HEK293T (cell line): Measurements from ENCODE around the gene RIPOR1.

Source experiments
- CTBP1 ChIP-seq: fragments of 450-650 bp; IDR thresholded peaks from 2 replicates; pipeline ENCODE4 v1.6.1; 2016; ENCODE audit warnings: borderline replicate concordance
- ELF4 ChIP-seq: fragments of 450-650 bp; IDR thresholded peaks from 2 replicates; pipeline ENCODE4 v1.6.1; 2017; ENCODE audit warnings: antibody characterized with exemption
- FOXA1 ChIP-seq: fragments of 450-650 bp; IDR thresholded peaks from 2 replicates; pipeline ENCODE4 v1.6.1; 2016; ENCODE audit warnings: mild to moderate bottlenecking
- FOXK2 ChIP-seq: fragments of 450-650 bp; IDR thresholded peaks from 2 replicates; pipeline ENCODE4 v1.6.1; 2016; ENCODE audit warnings: mild to moderate bottlenecking
- FOXM1 ChIP-seq: fragments of 450-650 bp; IDR thresholded peaks from 2 replicates; pipeline ENCODE4 v1.6.1; 2017; ENCODE audit warnings: mild to moderate bottlenecking, borderline replicate concordance
- HDGF ChIP-seq: fragments of 450-650 bp; IDR thresholded peaks from 2 replicates; pipeline ENCODE4 v1.6.1; 2017; ENCODE audit warnings: antibody characterized with exemption, borderline replicate concordance
- L3MBTL2 ChIP-seq: fragments of 450-650 bp; conservative IDR thresholded peaks from 2 replicates; pipeline ENCODE4 v1.6.1; 2016; ENCODE audit warnings: mild to moderate bottlenecking
- NFRKB ChIP-seq: fragments of 450-650 bp; IDR thresholded peaks from 2 replicates; pipeline ENCODE4 v1.6.1; 2016; ENCODE audit warnings: mild to moderate bottlenecking, moderate library complexity
- PKNOX1 ChIP-seq: fragments of 450-650 bp; IDR thresholded peaks from 2 replicates; pipeline ENCODE4 v1.6.1; 2016
- SP1 ChIP-seq: fragments of 450-650 bp; IDR thresholded peaks from 2 replicates; pipeline ENCODE4 v1.6.1; 2017
- SUZ12 ChIP-seq: fragments of 450-650 bp; IDR thresholded peaks from 2 replicates; pipeline ENCODE4 v1.6.1; 2016; ENCODE audit warnings: mild to moderate bottlenecking
- TARDBP ChIP-seq: fragments of 450-650 bp; IDR thresholded peaks from 2 replicates; pipeline ENCODE4 v1.6.1; 2016
- ZNF384 ChIP-seq: fragments of 450-650 bp; IDR thresholded peaks from 2 replicates; pipeline ENCODE4 v1.6.1; 2016

DNA sequence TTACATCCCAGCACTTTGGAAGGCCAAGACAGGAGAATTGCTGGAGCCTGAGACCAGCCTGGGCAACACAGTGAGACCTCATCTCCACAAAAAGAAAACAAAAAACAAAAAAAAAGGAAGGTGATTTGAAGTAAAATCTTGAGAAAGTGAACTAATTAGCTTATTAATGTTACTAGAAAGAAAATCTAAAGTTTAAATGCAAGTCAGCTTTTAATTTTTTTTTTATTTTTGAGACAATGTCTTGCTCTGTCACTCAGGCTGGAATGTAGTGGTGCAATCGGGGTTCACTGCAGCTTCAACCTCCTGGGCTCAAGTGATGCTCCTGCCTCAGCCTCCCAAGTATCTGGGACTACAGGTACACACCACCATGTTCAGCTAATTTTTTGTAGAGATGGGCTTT lies 30.2 kb downstream of the RIPOR1 start:
- TF ChIP-seq SUZ12 (no peak), FOXK2 (no peak), HDGF (no peak), FOXM1 (no peak), TARDBP (no peak), NFRKB (no peak), SP1 (no peak), L3MBTL2 (no peak), CTBP1 (no peak), PKNOX1 (no peak), FOXA1 (no peak), ELF4 (no peak), ZNF384 (no peak)
